SH-SY5Y (cell line): Measurements from ENCODE around the gene SLC7A4.

Experiments
- GATA2 ChIP-seq: IDR thresholded peaks from 2 replicates; pipeline ENCODE4 v1.6.1; 2011; ENCODE audit warnings: mild to moderate bottlenecking, low read depth, low read length
- GATA3 ChIP-seq: IDR thresholded peaks from 2 replicates; pipeline ENCODE4 v1.6.1; 2011; ENCODE audit warnings: low read depth, mild to moderate bottlenecking, low read length, moderate library complexity

GRCh38 chr22:21032037-21032867 is at the start of gene SLC7A4:
- TF ChIP-seq GATA2 (no peak), GATA3 (no peak)
